Naive B cell (primary cell): ENCODE data around the gene PAX3. TPM values are rescaled to one million over a fixed set of nuclear protein-coding genes. Genes with fewer than 3 reads are reported as not detected.

Source experiments
- ATAC-seq, 2 donors: fragments of 150-1000 bp; cut with Tn5 transposase; 2 replicates each; pipeline ENCODE4 v1.10.0; 2021; ENCODE audit warnings: low read depth in 2 of 2, mild to moderate bottlenecking in 2 of 2, moderate library complexity in 2 of 2
- DNase-seq: peaks from one replicate; pipeline ENCODE4 v3.0.0; 2022
- H3K27ac Mint-ChIP-seq, 6 donors: one replicate each; pipeline ENCODE4 v1.8.0; 2020 to 2022; ENCODE audit warnings: mild to moderate bottlenecking in 6 of 6, mixed read lengths in 6 of 6, moderate library complexity in 5 of 6, inconsistent platforms in 2 of 6
- H3K27me3 Mint-ChIP-seq, 3 donors: one replicate each; pipeline ENCODE4 v1.8.0; 2021 to 2022; ENCODE audit warnings: mixed read lengths in 3 of 3, mild to moderate bottlenecking in 1 of 3
- H3K36me3 Mint-ChIP-seq, 2 donors: one replicate each; pipeline ENCODE4 v1.8.0; 2020 to 2022; ENCODE audit warnings: mixed read lengths in 2 of 2, inconsistent platforms in 1 of 2, mild to moderate bottlenecking in 1 of 2
- H3K4me1 Mint-ChIP-seq, 3 donors: one replicate each; pipeline ENCODE4 v1.8.0; 2020 to 2022; ENCODE audit warnings: mixed read lengths in 3 of 3, inconsistent platforms in 1 of 3, mild to moderate bottlenecking in 1 of 3, moderate library complexity in 1 of 3
- H3K4me3 Mint-ChIP-seq, 8 donors: one replicate each; pipeline ENCODE4 v1.8.0; 2020 to 2022; ENCODE audit warnings: mild to moderate bottlenecking in 8 of 8, mixed read lengths in 8 of 8, moderate library complexity in 8 of 8, inconsistent platforms in 2 of 8
- H3K9me3 Mint-ChIP-seq, 7 donors: one replicate each; pipeline ENCODE4 v1.8.0; 2020 to 2022; ENCODE audit warnings: mixed read lengths in 7 of 7, mild to moderate bottlenecking in 5 of 7, inconsistent platforms in 2 of 7, moderate library complexity in 1 of 7
- polyA plus RNA-seq, 6 donors: library from polyadenylated mRNA; unstranded; fragments of 300-500 nt; fragmentation: Illumina TruSeq; gene quantifications; one replicate each; pipeline ENCODE4 v1.2.3, GENCODE V29; 2021; ENCODE audit warnings: low read depth in 6 of 6

PAX3 gene
- polyA plus RNA-seq, 6 donors from 2014 or later, result not detected

GRCh38 chr2:222203041-222203440 lies 95.8 kb downstream of the PAX3 start:
- no peak for ATAC-seq
- DNase-seq, result no peak
- H3K9me3 Mint-ChIP-seq, result peaks cover 0 to 5% (median 0%) of the 10 kb centered on the region in 7 donors
- no peak overlapping the region for H3K4me3 Mint-ChIP-seq
- no peaks in the 10 kb centered on the region for H3K4me1 Mint-ChIP-seq
- peaks cover 0 to 4% (median 0%) of the 10 kb centered on the region in 3 donors for H3K27me3 Mint-ChIP-seq
- no peak overlapping the region for H3K27ac Mint-ChIP-seq
- H3K36me3 Mint-ChIP-seq, result no peaks in the 10 kb centered on the region

DNA sequence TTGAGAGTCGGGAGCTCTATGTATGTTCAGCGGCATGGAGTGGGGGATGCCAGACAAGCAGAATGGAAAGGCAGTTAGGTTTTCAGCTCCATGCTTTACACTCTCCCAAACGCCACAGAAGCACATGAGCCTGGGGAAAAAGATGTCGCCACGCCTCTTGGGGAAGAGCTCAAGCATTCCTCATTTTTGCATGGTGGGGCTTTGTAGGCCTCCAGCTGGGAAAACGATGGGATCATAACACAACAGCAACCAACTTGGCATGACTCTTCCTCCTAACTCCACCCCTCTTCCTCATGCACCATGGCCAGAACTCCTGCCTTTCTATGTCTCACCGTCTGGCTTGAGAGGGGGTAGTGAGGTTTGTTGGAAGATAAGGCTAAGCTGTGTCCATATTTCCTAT lies 102.6 kb downstream of the PAX3 start:
- DNase-seq (no peak), ATAC-seq (no peak)
- Mint-ChIP-seq H3K9me3 (peaks cover 0 to 11% (median 2%) of the 10 kb centered on the region in 7 donors), H3K27me3 (peaks cover 0 to 4% (median 0%) of the 10 kb centered on the region in 3 donors), H3K27ac (no peak overlapping the region), H3K4me1 (no peaks in the 10 kb centered on the region), H3K36me3 (no peaks in the 10 kb centered on the region), H3K4me3 (no peak overlapping the region)

DNA sequence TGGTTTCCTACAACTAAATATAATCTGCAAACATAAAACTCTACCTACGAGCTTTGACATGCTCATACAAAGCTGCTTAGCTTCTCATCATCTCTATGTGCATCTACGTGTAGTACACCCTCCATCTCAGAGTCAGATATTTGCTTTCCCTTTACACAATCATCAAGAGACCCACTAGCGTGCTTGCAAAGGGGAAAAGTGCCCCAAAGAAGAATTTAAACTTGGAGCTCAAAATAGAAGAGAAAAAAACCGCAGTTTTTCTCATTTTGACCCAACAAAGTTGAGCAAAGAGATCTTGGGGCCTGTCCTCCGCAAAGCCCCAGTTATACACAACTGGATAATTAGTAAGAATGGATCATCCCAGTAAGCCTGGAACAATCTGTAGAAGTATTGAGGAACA lies 104.1 kb downstream of the PAX3 start:
- no peaks in the 10 kb centered on the region for H3K4me1 Mint-ChIP-seq
- DNase-seq (no peak), ATAC-seq (no peak)
- no peak overlapping the region for H3K4me3 Mint-ChIP-seq
- H3K9me3 Mint-ChIP-seq, result peaks cover 0 to 13% (median 2%) of the 10 kb centered on the region in 7 donors
- no peak overlapping the region for H3K27ac Mint-ChIP-seq
- H3K36me3 Mint-ChIP-seq, result no peaks in the 10 kb centered on the region
- H3K27me3 Mint-ChIP-seq, result peaks cover 0 to 4% (median 0%) of the 10 kb centered on the region in 3 donors

- Mint-ChIP-seq H3K4me1 (no peaks in the 10 kb centered on the region), H3K9me3 (peaks cover 0 to 21% (median 6%) of the 10 kb centered on the region in 7 donors), H3K4me3 (no peak overlapping the region), H3K36me3 (no peaks in the 10 kb centered on the region), H3K27ac (no peak overlapping the region), H3K27me3 (no peaks in the 10 kb centered on the region)
- ATAC-seq, result no peak
- no peak for DNase-seq
Observed at GRCh38 chr2:222193328-222193983, 105.3 kb downstream of the PAX3 start.

DNA sequence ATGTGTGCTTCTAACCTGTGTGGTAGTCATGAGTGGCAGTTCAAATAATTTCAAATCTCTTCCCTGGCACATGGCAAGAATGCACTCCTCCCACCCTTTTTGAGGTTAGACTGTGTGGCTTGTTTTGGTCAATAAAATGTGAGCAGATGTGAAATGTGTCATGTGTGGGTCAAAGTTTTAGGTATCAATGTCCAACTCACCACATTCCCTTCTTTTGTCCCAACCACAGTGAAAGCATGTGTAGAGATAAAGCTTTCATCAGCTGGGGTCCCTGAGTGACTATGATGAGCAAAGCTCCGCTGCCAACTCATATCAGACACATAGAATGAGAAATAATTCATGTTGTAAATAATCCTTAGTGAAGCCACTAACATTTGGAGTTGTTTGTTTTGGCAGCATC lies 118.2 kb downstream of the PAX3 start:
- peaks cover 0 to 7% (median 3%) of the 10 kb centered on the region in 7 donors for H3K9me3 Mint-ChIP-seq
- ATAC-seq (no peak), DNase-seq (no peak)
- no peaks in the 10 kb centered on the region for H3K27me3 Mint-ChIP-seq
- no peaks in the 10 kb centered on the region for H3K36me3 Mint-ChIP-seq
- H3K4me1 Mint-ChIP-seq, result no peaks in the 10 kb centered on the region
- no peak overlapping the region for H3K27ac Mint-ChIP-seq
- no peak overlapping the region for H3K4me3 Mint-ChIP-seq

DNA sequence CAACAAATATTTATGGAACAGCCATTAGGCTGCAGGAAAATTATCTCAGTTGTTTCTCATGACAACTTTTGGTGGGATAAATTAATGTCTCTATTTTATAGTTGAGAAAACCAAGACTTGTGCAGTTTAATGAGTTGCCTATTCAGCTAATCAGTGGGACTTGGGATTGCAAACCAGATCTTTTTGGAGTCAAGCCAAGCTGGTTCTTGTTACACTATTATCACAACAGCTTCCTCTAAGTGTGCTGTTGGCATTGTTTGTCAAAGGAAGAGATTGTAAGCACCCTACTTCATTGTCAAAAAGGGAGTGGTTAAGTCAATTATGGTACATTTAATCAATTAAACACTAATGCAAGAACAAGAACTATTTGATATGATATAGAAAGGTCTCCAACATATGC lies 119.2 kb downstream of the PAX3 start:
- ATAC-seq, result no peak
- H3K4me3 Mint-ChIP-seq, result no peak overlapping the region

DNA sequence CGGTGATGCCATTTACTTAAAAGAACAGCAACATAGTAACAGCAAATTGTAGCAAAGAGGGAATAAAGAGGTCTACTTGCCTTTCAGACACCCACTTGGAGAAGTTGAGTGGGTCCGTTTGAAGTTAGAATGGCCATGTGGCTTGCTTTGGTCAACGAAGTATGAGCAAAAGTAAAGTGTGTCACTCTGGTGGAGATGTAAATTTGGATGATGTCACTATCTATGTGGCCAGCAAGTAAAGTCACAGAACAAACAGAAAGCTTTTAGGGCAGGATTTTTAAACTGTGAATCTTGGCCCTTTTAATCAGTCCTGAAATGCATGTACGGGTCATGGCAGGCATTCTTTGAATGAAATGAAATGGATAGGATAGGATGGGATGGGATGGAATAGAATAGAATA lies 120.3 kb downstream of the PAX3 start:
- Mint-ChIP-seq H3K9me3 (peaks cover 0 to 7% (median 3%) of the 10 kb centered on the region in 7 donors), H3K27me3 (no peaks in the 10 kb centered on the region), H3K27ac (no peak overlapping the region), H3K36me3 (no peaks in the 10 kb centered on the region), H3K4me3 (no peak overlapping the region), H3K4me1 (no peaks in the 10 kb centered on the region)
- DNase-seq, result no peak
- ATAC-seq, result no peak

More for the DNA sequence above, 119.2 kb downstream of the PAX3 start:
- no peak for DNase-seq
- Mint-ChIP-seq H3K4me1 (no peaks in the 10 kb centered on the region), H3K27ac (no peak overlapping the region), H3K36me3 (no peaks in the 10 kb centered on the region), H3K9me3 (peaks cover 0 to 7% (median 3%) of the 10 kb centered on the region in 7 donors), H3K27me3 (no peaks in the 10 kb centered on the region)

DNA sequence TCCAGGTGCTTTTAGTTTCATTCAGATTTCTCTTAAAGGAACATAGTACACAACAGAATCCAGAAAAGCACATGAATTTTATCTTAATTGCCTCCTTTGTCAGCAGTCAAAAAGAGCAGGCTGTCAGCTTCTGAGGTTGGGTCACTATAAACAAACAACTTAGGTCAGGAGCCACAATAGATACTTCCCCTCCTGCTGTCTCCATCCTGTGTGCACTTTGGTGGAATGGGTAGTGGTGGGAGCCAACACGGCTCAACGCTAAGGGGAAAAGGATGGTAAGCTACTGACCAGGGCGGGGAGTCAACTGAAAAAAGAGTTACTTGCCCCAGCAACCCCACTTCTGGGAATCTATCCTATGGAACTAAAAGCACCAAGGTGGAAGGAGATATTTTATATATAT lies 121.9 kb downstream of the PAX3 start:
- Mint-ChIP-seq H3K4me3 (no peak overlapping the region), H3K36me3 (no peaks in the 10 kb centered on the region), H3K27me3 (no peaks in the 10 kb centered on the region), H3K4me1 (no peaks in the 10 kb centered on the region), H3K9me3 (peaks cover 0 to 7% (median 4%) of the 10 kb centered on the region in 7 donors), H3K27ac (no peak overlapping the region)
- no peak for DNase-seq
- no peak for ATAC-seq

GRCh38 chr2:222174450-222174849 lies 124.3 kb downstream of the PAX3 start:
- Mint-ChIP-seq H3K27ac (no peak overlapping the region), H3K27me3 (no peaks in the 10 kb centered on the region), H3K36me3 (no peaks in the 10 kb centered on the region), H3K9me3 (peaks cover 0 to 12% (median 5%) of the 10 kb centered on the region in 7 donors), H3K4me3 (no peak overlapping the region), H3K4me1 (no peaks in the 10 kb centered on the region)
- DNase-seq (no peak), ATAC-seq (no peak)

- Mint-ChIP-seq H3K4me1 (no peaks in the 10 kb centered on the region), H3K4me3 (no peak overlapping the region), H3K27me3 (peaks cover 0 to 4% (median 0%) of the 10 kb centered on the region in 3 donors), H3K36me3 (no peaks in the 10 kb centered on the region), H3K9me3 (peaks cover 3 to 8% (median 5%) of the 10 kb centered on the region in 7 donors), H3K27ac (no peak overlapping the region)
- no peak for DNase-seq
- ATAC-seq, result no peak
Observed at GRCh38 chr2:222169346-222169745, 129.5 kb downstream of the PAX3 start.

DNA sequence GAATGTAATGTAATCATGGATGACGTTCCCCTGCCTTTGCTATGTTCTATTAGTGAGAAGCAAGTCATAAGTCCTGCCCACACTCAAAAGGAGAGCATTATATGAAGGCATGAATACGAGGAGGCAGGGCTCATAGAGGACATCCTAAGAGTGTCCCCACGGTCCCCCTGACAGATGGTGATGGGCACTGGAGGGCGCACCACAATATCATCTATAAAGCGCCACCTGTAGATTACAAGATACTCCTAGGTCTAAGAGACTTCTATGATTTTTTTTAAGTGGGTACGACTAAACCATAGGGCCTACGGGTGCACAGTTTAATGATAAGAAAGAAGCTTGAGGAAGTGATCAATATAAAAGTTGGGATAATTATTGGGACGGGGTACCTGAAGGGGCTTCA lies 131.0 kb downstream of the PAX3 start:
- H3K27ac Mint-ChIP-seq, result no peak overlapping the region
- DNase-seq, result no peak
- H3K36me3 Mint-ChIP-seq, result no peaks in the 10 kb centered on the region
- H3K27me3 Mint-ChIP-seq, result peaks cover 0 to 10% (median 0%) of the 10 kb centered on the region in 3 donors
- H3K9me3 Mint-ChIP-seq, result peaks cover 0 to 10% (median 5%) of the 10 kb centered on the region in 7 donors
- no peaks in the 10 kb centered on the region for H3K4me1 Mint-ChIP-seq
- H3K4me3 Mint-ChIP-seq, result no peak overlapping the region
- no peak for ATAC-seq

GRCh38 chr2:222160944-222161343 lies 137.9 kb downstream of the PAX3 start:
- ATAC-seq (no peak), DNase-seq (no peak)
- Mint-ChIP-seq H3K4me1 (no peaks in the 10 kb centered on the region), H3K36me3 (no peaks in the 10 kb centered on the region), H3K27ac (no peak overlapping the region), H3K27me3 (peaks cover 0 to 6% (median 0%) of the 10 kb centered on the region in 3 donors), H3K4me3 (no peak overlapping the region), H3K9me3 (peaks cover 0 to 8% (median 0%) of the 10 kb centered on the region in 7 donors)

DNA sequence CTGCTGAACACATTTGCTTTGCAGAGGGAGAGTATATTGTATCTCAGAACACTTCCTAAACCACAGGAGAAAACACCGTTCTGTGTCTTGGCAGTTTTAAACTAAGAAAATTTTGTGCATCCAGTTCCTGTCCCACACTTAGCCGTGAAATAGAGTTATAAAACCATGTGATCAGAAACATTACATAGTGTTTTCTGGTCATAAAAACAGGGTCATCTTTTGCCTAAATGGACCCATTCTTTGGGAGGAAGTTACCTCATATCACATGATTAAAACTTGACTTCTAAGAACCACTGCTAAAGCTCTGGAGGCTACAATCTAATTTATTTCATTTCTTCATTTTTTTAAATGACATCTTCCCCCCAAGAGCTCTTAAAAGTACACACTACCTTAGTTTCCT lies 138.7 kb downstream of the PAX3 start:
- peaks cover 0 to 8% (median 2%) of the 10 kb centered on the region in 7 donors for H3K9me3 Mint-ChIP-seq
- peaks cover 0 to 6% (median 0%) of the 10 kb centered on the region in 3 donors for H3K27me3 Mint-ChIP-seq
- H3K27ac Mint-ChIP-seq, result no peak overlapping the region
- ATAC-seq (no peak), DNase-seq (no peak)
- H3K4me1 Mint-ChIP-seq, result no peaks in the 10 kb centered on the region
- no peaks in the 10 kb centered on the region for H3K36me3 Mint-ChIP-seq
- H3K4me3 Mint-ChIP-seq, result no peak overlapping the region

DNA sequence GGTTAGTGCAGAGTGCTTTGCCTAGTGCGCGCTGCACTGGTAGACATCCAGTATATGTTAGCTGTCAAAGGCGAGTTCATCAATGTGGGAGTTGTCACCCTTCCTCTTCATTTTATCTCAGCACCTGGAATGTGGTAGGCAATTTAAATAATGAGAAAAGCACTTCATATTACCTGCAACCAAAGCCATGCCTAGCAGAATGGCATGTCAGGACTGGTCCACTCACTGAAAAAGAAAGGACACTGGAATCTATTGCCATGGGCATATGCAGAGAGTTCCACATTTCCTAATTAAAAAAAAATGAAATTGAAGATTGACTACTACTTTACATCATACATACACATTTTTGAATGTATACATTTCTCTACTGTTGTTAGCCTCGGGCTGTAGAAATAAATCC lies 139.6 kb downstream of the PAX3 start:
- Mint-ChIP-seq H3K4me3 (no peak overlapping the region), H3K36me3 (no peaks in the 10 kb centered on the region), H3K9me3 (peaks cover 0 to 5% (median 2%) of the 10 kb centered on the region in 7 donors), H3K27ac (no peak overlapping the region), H3K4me1 (no peaks in the 10 kb centered on the region), H3K27me3 (peaks cover 0 to 6% (median 0%) of the 10 kb centered on the region in 3 donors)
- no peak for DNase-seq
- ATAC-seq, result no peak
